ENCODE measurements around the gene NEGR1.
A peak's percentile ranks its signal among the peaks of the same experiment; 100 is the strongest.

Gene NEGR1

GRCh38 chr1:71424536-71424935 lies 857.8 kb downstream of the NEGR1 start:
- DNase-seq, result no peak

- no peak for DNase-seq
Observed at GRCh38 chr1:71422221-71422620, 860.1 kb downstream of the NEGR1 start.

- DNase-seq, result no peak
Observed at GRCh38 chr1:71417421-71417820, 864.9 kb downstream of the NEGR1 start.

GRCh38 chr1:71414179-71414578 lies 868.2 kb downstream of the NEGR1 start:
- no peak for DNase-seq

- no peak for DNase-seq
Observed at GRCh38 chr1:71413441-71414175, 868.7 kb downstream of the NEGR1 start.

DNA sequence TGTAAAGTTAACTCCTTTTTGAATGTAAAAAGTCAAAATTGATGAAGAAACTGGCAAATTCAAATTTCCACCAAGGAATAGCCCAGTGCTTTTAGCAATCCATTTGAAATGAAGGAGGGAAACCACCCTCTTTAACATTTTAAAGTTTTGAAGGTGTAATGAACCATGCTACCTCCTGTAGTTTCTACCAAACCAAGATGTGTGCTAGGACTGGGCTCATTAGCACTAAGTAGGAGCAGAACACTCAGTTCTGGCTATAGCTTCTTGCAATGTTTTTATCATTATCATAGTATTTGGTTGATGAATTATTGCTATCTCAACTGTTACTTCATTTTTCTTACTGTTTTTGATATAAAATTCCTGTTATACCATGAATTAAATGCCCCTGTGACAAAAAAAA lies 882.3 kb downstream of the NEGR1 start:
- peak; percentile 2 for DNase-seq

DNA sequence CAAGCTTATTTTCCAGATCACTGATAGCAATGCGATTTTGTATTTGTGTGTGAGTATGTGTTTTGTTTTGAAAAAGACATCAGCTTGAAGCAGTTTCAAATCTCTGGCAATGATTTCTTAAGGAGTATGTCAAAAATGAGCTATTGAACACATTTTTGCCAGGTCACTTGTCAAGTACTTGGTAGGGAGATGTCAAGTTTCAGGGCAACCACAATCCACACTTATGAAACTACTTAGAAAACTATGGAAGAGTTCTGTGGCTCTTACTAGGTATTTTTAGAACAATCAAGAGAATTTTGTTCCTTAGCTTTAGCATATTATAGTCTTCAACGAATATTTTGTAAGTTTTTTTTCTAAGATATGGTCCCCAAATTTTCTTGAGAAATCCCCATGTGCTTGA lies 882.7 kb downstream of the NEGR1 start:
- DNase-seq, result peak; percentile 6

GRCh38 chr1:71393301-71393700 lies 889.0 kb downstream of the NEGR1 start:
- no peak for DNase-seq

- DNase-seq, result no peak
Observed at GRCh38 chr1:71390518-71390917, 891.8 kb downstream of the NEGR1 start.

DNA sequence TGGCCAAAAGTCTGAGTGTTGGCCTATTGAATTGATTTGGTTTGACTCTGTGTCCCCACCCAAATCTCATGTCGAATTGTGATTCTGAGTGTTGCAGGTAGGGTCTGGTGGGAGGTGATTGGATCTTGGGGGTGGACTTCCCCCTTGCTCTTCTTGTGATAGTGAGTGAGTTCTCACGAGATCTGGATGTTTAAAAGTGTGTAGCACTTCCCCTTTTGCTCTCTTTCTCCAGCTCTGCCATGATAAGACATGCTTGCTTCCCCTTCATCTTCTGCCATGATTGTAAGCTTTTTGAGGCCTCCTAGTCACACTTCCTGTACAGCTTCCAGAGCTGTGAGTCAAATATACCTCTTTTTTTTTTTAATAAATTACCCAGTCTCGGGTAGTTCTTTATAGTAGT lies 904.5 kb downstream of the NEGR1 start:
- DNase-seq, result no peak

- no peak for DNase-seq
Observed at GRCh38 chr1:71372496-71372895, 909.8 kb downstream of the NEGR1 start.

- no peak for DNase-seq
Observed at GRCh38 chr1:71371581-71371980, 910.8 kb downstream of the NEGR1 start.

GRCh38 chr1:71364236-71364635 lies 918.1 kb downstream of the NEGR1 start:
- DNase-seq, result no peak

GRCh38 chr1:71362691-71363090 lies 919.6 kb downstream of the NEGR1 start:
- no peak for DNase-seq

- no peak for DNase-seq
Observed at GRCh38 chr1:71362076-71362475, 920.3 kb downstream of the NEGR1 start.

- no peak for DNase-seq
Observed at GRCh38 chr1:71357708-71358107, 924.6 kb downstream of the NEGR1 start.

- DNase-seq, result no peak
Observed at GRCh38 chr1:71351438-71351837, 930.9 kb downstream of the NEGR1 start.

- no peak for DNase-seq
Observed at GRCh38 chr1:71350805-71351204, 931.5 kb downstream of the NEGR1 start.

GRCh38 chr1:71350330-71350729 lies 932.0 kb downstream of the NEGR1 start:
- DNase-seq, result no peak

Data from eye (tissue), 1 donor.